ENCODE measurements around the gene PDE3A. TPM values are rescaled to one million over a fixed set of nuclear protein-coding genes. Genes with fewer than 3 reads are reported as not detected.

The PDE3A gene
- total and polyA plus RNA-seq, 8 donors = 4.9 to 16.5 (median 12.6) TPM

DNA sequence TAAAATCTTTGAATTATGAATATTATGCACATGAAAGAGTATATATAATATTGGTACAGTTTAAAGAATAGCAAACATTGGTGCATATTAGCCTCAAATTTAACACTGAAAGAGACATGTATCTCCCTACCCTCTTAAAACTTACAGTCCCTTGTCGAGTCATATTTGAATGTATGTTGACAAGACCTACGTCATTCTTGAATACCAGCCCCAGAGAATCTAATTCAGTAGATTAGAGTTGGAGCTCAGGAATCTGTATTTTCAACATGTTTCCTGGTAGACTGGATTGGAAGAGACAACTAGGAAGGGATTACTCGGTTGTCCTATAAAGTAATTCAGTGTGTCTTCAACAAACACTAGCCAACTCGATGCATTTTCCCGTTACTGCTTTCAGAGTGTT is 104.8 kb downstream of the PDE3A start:
- Histone ChIP-seq H3K9me3 (no peaks in the 10 kb centered on the region), H3K27me3 (no peaks in the 10 kb centered on the region), H3K27ac (no peak overlapping the region), H3K4me3 (no peak overlapping the region), H3K36me3 (no peaks in the 10 kb centered on the region), H3K4me1 (no peaks in the 10 kb centered on the region)
- TF ChIP-seq, protein P1, sequence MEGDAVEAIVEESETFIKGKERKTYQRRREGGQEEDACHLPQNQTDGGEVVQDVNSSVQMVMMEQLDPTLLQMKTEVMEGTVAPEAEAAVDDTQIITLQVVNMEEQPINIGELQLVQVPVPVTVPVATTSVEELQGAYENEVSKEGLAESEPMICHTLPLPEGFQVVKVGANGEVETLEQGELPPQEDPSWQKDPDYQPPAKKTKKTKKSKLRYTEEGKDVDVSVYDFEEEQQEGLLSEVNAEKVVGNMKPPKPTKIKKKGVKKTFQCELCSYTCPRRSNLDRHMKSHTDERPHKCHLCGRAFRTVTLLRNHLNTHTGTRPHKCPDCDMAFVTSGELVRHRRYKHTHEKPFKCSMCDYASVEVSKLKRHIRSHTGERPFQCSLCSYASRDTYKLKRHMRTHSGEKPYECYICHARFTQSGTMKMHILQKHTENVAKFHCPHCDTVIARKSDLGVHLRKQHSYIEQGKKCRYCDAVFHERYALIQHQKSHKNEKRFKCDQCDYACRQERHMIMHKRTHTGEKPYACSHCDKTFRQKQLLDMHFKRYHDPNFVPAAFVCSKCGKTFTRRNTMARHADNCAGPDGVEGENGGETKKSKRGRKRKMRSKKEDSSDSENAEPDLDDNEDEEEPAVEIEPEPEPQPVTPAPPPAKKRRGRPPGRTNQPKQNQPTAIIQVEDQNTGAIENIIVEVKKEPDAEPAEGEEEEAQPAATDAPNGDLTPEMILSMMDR (IDR thresholded peaks at IDR 0.05) = no peak
- DNase-seq (no peak), ATAC-seq (no peak), FAIRE-seq (no peak)
- intact Hi-C loops (cut with DNase I) = no loop called here
- WGBS, 2 donors = 76 to 91% methylated on average over 5 of the region's 5 CpGs

DNA sequence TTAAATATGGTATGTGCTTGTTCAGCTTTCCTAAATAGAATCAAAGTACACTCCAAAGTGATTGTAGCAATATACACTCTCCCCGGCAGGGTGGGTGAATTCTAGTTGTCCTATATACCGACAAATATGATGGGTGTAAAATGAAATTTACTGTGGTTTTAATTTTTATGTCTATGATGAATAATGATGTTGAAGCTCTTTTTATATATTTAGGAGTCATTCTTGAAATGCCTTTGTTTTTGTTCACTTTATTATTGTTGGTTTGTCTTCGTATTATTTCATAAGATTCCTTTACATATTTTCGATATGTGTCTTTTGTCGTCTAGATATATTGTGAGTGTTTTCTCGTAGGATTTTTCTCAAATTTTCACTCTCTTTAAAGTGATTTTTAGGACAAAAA is 105.7 kb downstream of the PDE3A start:
- DNase-seq (no peak), FAIRE-seq (no peak), ATAC-seq (no peak)
- Histone ChIP-seq H3K27me3 (no peaks in the 10 kb centered on the region), H3K4me1 (no peaks in the 10 kb centered on the region), H3K27ac (no peak overlapping the region), H3K36me3 (no peaks in the 10 kb centered on the region), H3K4me3 (no peak overlapping the region), H3K9me3 (no peaks in the 10 kb centered on the region)
- intact Hi-C loops (cut with DNase I) = no loop called here
- TF ChIP-seq, protein P1 (IDR thresholded peaks at IDR 0.05) = no peak
- WGBS, 2 donors = 80 to 92% methylated on average over 6 of the region's 6 CpGs

DNA sequence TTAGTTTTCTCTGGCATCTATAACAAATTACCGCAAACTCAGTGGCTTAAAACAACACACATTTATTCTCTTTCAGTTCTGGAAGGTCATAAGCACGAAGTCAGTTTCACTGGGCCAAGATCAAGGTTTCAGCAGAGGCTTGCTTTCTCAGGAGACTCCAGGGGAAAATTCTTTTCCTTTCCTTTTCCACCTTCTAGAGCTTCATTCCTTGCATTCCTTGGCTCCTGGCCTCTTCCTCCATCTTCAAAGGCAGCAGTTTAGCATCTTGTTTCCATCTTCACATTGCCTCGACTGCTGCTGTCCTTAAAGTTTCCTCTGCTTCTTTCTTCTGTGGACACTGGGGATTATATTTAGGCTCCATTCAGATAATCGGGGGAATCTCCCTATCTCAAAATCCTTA is 106.1 kb downstream of the PDE3A start:
- no peak for FAIRE-seq
- no peak overlapping the region for H3K4me3 ChIP-seq
- H3K27ac ChIP-seq = no peak overlapping the region
- ATAC-seq = no peak
- H3K36me3 ChIP-seq = no peaks in the 10 kb centered on the region
- no peak for DNase-seq
- no peaks in the 10 kb centered on the region for H3K4me1 ChIP-seq
- intact Hi-C loops (cut with DNase I) = no loop called here
- TF ChIP-seq, protein P1 (IDR thresholded peaks at IDR 0.05) = no peak
- 74 to 87% methylated on average over 4 of the region's 4 CpGs for WGBS, 2 donors
- no peaks in the 10 kb centered on the region for H3K9me3 ChIP-seq
- H3K27me3 ChIP-seq = no peaks in the 10 kb centered on the region

DNA sequence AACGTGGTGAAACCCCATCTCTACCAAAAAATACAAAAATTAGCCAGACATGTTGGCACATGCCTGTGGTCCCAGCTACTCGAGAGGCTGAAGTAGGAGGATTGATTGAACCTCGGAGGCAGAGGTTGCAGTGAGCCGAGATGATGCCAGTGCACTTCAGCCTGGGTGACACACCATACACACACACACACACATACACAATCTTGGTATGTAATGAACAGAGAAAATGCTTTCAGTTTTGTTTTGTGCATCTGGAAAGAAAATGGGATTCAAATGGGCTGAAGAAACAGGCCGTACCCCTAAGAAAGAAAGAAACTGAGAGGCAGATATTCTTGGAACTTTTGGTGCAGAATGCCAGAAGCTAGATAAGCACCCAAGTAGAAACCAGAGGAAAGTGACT is 107.2 kb downstream of the PDE3A start:
- no peak for FAIRE-seq

DNA sequence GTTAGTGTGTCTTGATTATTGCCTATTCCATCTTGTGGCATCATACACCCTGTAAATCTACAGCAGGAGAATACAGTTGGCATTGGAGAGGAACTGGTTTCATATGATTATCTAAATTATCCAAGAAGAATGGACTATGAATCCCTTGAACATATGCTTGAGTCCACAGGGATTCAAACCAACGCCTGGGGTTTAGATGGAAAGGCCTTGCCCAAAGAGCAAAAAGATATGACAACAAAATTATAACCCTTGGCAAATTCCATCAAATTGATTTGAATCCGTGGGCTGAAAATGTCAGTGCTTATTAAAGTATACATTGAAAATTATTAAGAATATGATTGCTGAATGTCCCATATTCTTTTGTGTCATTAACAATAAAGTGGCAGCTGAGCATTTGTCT is 108.2 kb downstream of the PDE3A start:
- TF ChIP-seq, protein P1 (IDR thresholded peaks at IDR 0.05) = no peak
- Histone ChIP-seq H3K27me3 (no peaks in the 10 kb centered on the region), H3K36me3 (no peaks in the 10 kb centered on the region), H3K9me3 (no peaks in the 10 kb centered on the region), H3K4me1 (no peaks in the 10 kb centered on the region), H3K4me3 (no peak overlapping the region), H3K27ac (no peak overlapping the region)
- intact Hi-C loops (cut with DNase I) = no loop called here
- no peak for ATAC-seq
- DNase-seq = no peak
- no peak for FAIRE-seq
- WGBS, 2 donors = 68 to 78% methylated on average over 2 of the region's 2 CpGs

More for the DNA sequence above, 107.2 kb downstream of the PDE3A start:
- Histone ChIP-seq H3K4me3 (no peak overlapping the region), H3K9me3 (no peaks in the 10 kb centered on the region), H3K27me3 (no peaks in the 10 kb centered on the region), H3K36me3 (no peaks in the 10 kb centered on the region), H3K4me1 (no peaks in the 10 kb centered on the region), H3K27ac (no peak overlapping the region)
- intact Hi-C loops (cut with DNase I) = no loop called here
- 72 to 80% methylated on average over 5 of the region's 5 CpGs for WGBS, 2 donors
- ATAC-seq (no peak), DNase-seq (no peak)
- TF ChIP-seq, protein P1 (IDR thresholded peaks at IDR 0.05) = no peak

All from pancreas (tissue), 10 donors.